ENCODE data around the gene TENT4A. TPM values are rescaled to one million over a fixed set of nuclear protein-coding genes. Genes with fewer than 3 reads are reported as not detected.

TENT4A gene
- total RNA-seq, 1 experiment from 2014 or later, result 25.6 TPM

DNA sequence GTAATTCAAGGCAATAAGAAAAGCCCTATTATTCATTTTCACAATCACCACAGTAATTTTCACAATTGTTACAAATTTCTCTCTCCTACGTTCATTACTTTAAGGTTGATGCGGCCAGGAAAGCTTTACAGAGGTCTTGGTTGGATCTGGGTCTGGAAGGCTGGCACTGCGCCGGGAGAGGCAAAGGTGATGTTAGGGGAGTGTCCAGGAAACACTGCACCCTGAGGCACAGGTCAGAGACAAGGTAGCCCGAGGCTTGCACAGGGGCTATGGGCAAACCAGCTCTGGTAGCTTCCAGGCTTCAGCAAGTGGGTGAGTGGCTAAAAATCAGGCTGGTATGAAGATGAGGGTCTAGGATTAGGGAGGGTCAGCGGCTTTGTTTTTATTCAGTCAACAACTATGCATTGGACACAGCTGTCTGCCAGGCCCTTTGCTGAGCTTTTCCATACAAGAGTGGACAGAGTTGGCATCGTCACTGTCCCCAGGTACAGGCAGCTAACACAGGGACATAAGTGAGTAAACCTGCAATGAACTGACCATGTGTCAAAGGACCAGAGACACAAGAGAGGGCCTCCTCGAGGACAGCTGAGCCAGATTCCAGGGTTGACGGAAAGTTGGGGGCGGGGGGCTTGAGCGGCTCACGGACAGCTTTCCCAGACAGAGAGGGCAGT is 12.4 kb upstream of the TENT4A start:
- DNase-seq, result no peak
- Histone ChIP-seq H3K4me2 (ENCODE audit: insufficient read depth, insufficient read length, low read length) (no peak overlapping the region), H4K5ac (ENCODE audit: insufficient read length, low read depth, low read length) (no peak overlapping the region), H3K79me1 (ENCODE audit: insufficient read depth, low read depth, low read length, poor library complexity, severe bottlenecking) (no peaks in the 10 kb centered on the region), H3K4ac (ENCODE audit: low read depth, low read length) (no peak overlapping the region), H4K20me1 (ENCODE audit: control insufficient read depth, insufficient read depth, insufficient read length) (no peaks in the 10 kb centered on the region), H3K23ac (ENCODE audit: insufficient read length, low read depth, low read length) (no peak overlapping the region), H2AK5ac (ENCODE audit: insufficient read length, low read length) (no peak overlapping the region), H3K9ac (ENCODE audit: extremely low read depth, insufficient read length, low read length) (no peak overlapping the region), H3K9me3 (ENCODE audit: control insufficient read depth, low read depth, low read length) (no peaks in the 10 kb centered on the region), H4K91ac (ENCODE audit: insufficient read length, low read depth, low read length) (no peak overlapping the region), H4K8ac (replicated peaks; ENCODE audit: insufficient read length, low read depth, low read length) (no peak overlapping the region), H3K79me2 (ENCODE audit: insufficient read depth, low read length) (no peaks in the 10 kb centered on the region), H3K27me3 (ENCODE audit: insufficient read depth, low read length) (no peaks in the 10 kb centered on the region), H2BK20ac (ENCODE audit: low read depth, low read length, poor library complexity, severe bottlenecking) (no peak overlapping the region), H2BK5ac (ENCODE audit: insufficient read length, low read length) (no peak overlapping the region), H3K4me1 (ENCODE audit: insufficient read depth, low read length) (peaks cover 7% of the 10 kb centered on the region; the same call in 1 of the 2 replicates), H3K27ac (ENCODE audit: insufficient read length, low read depth, low read length) (no peak overlapping the region), H2AFZ (ENCODE audit: low read length) (no peak overlapping the region), H2BK15ac (ENCODE audit: low read depth, low read length) (no peak overlapping the region), H2BK120ac (ENCODE audit: low read depth, low read length, poor library complexity, severe bottlenecking) (no peak overlapping the region), H3T11ph (ENCODE audit: low read length) (no peak overlapping the region), H3K23me2 (ENCODE audit: insufficient read length, low read depth, low read length, poor library complexity, severe bottlenecking) (peaks cover 2% of the 10 kb centered on the region), H3K56ac (ENCODE audit: insufficient read length, low read depth, low read length) (no peak overlapping the region), H3K14ac (ENCODE audit: insufficient read depth, low read length) (no peak overlapping the region), H3K18ac (ENCODE audit: insufficient read length, low read depth, low read length) (no peak overlapping the region), H2BK12ac (ENCODE audit: insufficient read length, low read depth, low read length) (no peak overlapping the region)
- WGBS (ENCODE audit: extremely low coverage, insufficient read length, low lambda C conversion rate), result no CpG with 5 or more reads among the region's 12 CpGs
- Mint-ChIP-seq H3K36me3 (ENCODE audit: insufficient read depth in 1 of 3, low read depth in 3 of 3) (no peaks in the 10 kb centered on the region; a peak in 1 of 7 replicates), H3K9me3 (no peaks in the 10 kb centered on the region), H3K4me1 (peaks cover 25 to 29% of the 10 kb centered on the region in 2 experiments), H3K27ac (peak overlapping the region in 1 of 3 experiments; percentile 78; a peak in 2 of 7 replicates), H3K4me3 (peak overlapping the region in 1 of 2 experiments; percentile 47; a peak in 2 of 5 replicates), H3K27me3 (ENCODE audit: low read depth) (peaks cover 5% of the 10 kb centered on the region; the same call in 1 of the 2 replicates)
- TF ChIP-seq, protein P1, sequence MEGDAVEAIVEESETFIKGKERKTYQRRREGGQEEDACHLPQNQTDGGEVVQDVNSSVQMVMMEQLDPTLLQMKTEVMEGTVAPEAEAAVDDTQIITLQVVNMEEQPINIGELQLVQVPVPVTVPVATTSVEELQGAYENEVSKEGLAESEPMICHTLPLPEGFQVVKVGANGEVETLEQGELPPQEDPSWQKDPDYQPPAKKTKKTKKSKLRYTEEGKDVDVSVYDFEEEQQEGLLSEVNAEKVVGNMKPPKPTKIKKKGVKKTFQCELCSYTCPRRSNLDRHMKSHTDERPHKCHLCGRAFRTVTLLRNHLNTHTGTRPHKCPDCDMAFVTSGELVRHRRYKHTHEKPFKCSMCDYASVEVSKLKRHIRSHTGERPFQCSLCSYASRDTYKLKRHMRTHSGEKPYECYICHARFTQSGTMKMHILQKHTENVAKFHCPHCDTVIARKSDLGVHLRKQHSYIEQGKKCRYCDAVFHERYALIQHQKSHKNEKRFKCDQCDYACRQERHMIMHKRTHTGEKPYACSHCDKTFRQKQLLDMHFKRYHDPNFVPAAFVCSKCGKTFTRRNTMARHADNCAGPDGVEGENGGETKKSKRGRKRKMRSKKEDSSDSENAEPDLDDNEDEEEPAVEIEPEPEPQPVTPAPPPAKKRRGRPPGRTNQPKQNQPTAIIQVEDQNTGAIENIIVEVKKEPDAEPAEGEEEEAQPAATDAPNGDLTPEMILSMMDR (conservative IDR thresholded peaks at IDR 0.05), result no peak
